NCI-H1436 (cell line): ENCODE measurements around the gene TMIE.

Experiments used
- DNase-seq: peaks from one replicate; lab custom pipeline; 2025; lab: John Stamatoyannopoulos, UW

Gene TMIE, protein sequence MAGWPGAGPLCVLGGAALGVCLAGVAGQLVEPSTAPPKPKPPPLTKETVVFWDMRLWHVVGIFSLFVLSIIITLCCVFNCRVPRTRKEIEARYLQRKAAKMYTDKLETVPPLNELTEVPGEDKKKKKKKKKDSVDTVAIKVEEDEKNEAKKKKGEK

DNA sequence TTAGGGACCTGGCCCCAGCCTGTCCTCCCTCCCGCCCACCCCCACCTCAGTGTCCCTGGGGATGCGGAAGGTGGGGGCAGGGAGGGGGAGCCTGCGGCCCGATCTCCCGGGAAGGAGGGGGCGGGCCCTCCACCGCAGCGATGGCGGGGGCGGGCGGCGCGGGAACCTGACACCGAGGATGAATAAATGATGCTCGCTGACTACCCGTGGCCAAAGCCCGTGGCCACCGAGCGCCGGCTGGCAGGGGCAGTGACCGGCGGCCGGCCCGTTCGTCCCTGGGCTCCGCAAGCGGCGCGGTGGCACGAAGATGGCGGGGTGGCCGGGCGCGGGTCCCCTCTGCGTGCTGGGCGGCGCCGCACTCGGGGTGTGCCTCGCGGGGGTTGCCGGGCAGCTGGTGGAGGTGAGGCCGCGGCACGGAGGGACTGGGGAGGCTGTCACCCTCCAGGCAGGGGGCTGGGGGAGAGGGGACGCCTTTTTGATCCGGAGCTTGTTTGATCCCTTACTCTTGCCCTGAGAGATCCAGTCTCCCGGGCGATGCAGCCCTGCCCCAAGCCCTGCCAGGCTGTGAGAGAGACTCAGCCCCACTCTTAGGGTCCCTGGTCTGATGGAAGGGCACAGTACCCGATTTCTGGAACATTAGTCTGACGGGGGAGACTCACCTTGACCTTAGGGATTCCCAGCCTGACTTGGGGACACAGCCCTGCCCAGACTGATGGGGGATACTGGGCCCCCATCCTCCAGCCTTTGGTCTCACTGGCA, at the start of gene TMIE:
Gene TMIE (plus strand): TSS at position 212 of the 759 bp plus-strand sequence. CDS start 96 bp downstream, at position 308.
- DNase-seq, result no peak

DNA sequence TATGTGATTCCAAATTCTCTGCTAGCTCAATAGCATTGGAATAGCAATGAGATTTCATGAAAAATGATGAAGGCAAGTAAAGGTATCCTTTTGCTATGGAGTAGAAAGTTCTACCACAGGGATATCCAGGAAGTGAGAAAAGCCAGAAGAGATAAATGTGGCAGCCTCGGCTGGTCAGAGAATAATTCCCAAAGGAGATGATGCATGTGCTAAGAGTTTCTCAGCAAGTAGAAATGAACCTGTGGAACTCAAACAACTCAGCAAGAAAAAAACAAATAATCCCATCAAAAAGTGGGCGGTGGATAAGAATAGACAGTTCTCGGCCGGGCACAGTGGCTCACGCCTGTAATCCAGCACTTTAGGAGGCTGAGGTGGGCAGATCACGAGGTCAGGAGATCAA, 45.9 kb upstream of the TMIE start:
- no peak for DNase-seq

DNA sequence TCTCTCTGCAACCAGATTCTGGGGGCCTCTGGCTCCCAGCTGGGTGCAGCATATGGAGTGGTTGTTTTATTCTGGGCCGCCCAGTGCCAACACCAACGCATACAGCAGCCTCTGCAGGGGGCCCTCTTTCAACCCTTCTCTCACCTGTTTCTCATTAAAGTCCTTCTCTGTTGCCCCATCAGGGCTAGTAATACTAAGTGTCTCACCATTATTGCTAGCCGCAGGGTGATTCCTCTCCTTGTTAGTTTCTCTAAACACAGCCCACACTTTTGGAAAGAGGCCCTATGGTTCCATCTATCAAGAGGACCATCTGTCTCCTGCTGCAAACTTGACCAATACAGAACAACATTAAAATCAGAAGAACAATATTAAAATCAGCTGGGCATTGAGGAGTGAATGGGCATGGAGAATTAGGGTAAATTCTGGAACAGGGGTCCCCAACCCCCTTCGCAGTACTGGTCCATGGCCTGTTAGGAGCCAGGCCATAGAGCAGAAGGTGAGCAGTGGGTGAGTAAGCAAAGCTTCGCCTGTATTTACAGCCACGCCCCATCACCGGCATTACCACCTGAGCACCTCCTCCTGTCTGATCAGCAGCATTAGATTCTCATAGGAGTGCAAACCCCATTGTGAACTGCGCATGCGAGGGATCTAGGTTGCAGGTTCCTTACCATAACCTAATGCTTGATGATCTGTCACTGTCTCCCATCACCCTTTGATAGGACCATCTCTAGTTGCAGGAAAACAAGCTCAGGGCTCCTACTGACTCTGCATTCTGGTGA, 44.2 kb upstream of the TMIE start:
- no peak for DNase-seq

DNA sequence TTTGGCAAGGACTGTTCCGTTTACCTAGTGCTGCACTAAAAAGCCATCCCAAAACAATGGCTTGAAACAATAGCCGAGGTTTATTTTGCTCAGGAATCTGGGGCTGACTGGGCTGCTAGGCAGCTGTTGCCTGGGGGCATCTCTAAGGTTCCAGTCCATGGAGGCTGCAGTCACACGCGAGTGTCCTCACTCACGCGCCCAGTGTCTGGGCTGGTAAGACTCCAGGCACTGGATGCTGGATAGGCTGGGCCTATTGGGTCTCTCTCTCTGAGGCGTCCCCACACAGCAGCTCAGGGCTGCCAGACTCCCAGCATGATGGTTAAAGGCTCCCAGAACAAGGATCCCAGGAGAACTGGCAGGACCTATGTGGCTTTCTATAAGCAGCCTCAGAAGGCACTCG, 41.9 kb upstream of the TMIE start:
- DNase-seq, result no peak

DNA sequence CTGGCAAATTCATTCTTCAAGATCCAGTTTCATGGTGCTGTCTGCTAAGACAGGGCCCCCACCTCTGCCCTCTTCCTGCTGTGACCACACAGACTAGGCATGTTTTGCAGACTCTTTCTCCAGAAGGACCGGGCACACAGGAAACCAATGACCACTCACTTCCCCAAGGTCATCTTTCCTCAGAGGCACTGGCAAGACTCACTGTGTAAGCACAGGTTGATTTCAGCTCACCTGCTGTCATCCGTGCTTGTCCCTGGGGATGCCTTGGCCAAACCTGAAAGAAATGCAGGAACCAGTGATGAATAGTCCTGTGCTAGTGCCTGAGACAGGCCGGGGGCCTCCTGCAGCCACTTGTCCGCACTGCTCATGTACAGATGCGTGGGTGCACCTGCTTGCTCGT, 41.2 kb upstream of the TMIE start:
- DNase-seq, result no peak

DNA sequence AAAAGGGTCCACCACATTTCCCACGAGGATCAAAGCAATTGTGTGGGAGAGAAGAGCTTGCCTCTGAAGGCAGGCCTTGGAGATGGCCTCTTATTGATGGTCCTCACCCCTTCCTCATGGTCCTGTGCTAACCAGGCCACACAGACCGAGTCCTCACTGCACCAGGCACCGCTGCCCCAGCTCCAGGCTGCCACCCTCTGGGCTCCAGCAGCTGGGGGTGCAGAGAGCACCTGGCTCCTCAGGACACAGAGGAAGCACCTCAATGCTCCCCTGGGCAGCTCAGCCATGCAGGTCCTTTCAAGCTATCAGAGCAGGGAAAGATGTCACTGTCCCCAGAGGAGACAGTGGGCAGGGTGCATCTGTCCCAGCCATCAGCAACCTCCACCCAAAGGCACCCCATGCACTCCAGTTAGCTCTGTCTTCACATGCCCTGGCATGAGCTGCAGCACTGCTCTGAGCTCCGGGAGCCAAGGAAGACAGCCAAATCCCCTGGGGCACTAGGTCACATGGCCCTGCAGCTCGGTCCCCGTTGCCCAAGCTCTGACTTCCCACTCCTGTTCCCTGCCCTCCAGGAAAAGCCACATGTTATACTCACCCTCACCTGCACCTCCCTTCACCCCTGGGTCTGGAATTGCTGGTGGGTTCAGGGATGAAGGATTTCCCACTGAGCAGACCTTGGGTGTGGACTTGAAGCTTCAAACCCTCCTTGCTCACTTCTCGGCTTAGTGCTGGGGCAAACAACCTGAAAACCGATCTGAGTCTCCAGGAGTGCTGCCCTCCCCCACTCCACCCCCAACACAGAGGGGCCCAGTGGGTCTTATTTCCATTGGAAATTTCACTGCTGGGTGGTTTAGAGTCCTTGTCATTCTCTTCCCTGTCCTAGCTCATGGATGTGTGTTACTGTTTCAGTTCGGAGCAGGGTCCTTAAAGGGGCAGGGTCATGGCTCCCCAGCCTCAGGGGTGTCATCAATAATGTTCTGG, 40.4 kb upstream of the TMIE start:
- no peak for DNase-seq

DNA sequence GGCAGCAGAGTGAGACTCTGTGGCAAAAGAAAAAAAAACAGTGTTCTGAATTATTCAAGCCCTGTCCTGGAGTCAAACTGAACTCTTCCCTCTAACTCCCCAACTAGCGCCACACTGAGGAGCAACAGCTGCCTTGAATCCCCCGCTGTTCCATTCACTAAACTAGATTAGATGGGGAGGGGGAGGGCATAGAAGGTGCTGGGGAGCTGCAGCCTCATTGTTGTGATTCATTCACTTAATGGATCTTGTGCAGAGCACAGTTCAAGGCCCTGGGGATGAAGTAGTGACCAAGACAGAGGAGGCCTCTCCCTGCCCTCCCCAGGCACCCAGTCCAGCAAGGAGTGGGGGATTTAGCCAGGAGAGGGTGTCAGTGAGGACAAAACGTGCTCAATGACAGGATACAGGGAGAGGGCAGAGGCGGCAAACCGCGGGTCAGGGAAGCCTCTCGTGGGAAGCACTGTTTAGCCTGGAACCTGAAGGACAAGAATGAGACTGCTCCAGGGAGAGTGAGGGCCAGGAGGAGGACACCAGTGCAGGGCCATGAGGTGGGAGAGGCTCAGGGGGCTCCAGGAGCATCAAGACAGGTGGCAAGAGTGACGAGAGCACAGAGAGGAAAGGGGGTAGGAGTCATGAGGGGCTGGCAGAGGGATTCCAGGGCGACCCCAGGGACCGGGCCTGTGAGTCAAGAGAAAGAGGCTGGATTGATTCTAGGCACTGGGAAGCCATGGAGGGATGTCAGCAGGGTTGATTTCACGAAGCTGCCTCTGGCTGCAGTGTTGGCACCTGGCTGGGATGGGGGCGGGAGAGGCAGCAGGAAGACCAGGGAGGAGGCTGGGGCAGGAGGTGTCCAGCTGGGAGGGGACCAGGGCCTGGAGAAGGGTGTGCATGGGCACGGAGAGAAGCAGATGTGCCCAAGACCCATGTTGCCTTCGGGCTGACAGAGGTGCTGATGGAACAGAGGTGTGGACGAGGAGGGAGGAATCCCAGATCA, 39.1 kb upstream of the TMIE start:
- no peak for DNase-seq

DNA sequence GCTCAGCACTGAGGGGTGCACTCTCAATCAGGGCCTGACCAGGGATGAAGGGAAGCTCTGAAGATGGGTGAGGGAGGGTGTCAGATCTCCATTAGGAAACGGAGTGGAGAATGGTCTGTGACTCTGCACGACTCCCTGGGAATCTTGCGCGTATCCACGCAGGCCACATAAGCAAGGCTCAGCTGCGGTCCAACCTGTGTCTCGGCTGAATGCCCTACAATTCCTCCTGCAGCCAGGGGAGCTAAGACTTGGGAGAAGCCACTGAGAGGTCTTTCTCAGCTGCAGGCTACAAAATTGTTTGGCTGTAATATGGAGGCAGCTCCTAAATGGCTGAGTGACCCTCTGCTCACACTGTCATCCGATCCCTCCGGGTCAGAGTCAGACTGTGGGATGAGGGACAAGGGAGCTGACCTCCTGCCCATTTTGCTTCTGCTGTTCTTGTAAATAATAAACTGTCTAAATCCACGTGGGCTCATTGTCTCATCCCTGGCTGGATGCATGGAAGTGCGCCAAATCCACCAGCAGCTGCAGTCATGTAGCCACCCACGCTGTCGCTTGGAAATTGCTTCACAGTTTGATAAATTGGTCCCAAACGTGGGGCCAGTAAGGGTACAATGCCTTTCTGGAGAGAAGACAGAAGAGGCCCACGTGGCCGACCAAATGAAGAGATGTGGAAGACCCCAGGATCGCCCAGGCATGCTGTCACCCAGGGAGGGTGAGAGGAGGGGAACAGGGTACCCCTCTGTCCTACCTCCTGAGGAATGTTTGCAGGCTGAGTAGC, 38.2 kb upstream of the TMIE start:
- no peak for DNase-seq

DNA sequence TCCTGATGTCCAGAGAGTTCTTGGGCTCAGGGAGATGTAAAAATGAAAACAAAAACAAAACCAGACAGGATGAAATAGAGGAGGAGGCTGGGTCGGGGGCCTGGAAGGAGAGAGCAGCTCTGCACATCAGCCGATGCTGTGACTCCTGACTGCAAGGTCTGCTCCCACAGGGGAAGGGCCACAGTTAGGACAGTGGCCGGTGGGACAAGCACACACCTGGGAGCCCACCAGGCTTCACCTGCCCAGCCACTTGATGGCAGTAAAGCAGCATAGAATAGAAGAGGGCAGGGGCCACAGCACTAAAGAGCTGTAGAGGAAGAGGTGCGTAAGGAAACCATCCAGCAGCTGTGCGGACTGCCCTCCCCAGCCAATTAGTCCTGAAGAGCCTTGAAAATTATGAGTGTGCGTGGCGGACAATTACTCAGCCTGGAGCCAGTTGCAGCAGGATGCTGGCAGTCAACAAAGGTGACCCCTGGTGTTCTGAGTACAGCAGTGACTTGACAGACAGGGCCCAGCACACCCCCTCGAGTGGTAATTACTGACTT, 37.5 kb upstream of the TMIE start:
- no peak for DNase-seq

DNA sequence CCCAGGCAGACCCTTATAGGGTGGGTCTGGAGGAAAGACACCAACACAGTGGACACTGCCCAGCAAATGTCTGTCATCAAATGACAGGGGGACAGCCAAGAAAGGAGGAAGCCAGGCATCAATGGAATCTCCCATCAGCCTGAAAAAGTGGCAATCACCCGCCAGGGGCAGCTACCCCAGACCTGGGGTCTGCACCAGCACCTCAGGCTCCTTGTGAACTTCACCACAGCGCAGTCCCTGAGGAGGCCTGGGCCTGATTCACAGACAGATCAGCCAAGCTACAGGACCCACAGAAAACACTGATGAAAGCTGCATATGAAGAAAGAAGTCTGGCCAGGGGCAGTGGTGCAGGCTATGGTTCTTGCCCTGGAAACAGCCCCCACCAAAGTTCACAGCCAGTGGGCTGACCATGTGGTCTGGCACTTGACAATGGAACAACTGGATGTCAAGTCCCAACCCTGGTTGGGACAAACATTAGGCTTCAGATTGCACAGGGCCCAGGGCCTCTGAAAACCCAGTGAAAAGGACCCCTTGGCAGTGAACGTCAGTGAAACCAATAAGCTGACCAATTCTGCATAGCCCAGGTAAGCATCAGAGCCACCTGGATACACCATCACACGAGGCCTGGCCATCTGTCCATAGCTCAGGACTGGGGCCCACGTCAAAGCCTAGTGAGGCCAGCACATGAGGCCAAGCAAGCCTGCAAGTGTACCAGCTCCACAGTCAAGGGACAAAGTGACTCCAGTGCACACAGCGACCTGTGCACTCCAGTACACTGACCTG, 36.8 kb upstream of the TMIE start:
- DNase-seq, result no peak

DNA sequence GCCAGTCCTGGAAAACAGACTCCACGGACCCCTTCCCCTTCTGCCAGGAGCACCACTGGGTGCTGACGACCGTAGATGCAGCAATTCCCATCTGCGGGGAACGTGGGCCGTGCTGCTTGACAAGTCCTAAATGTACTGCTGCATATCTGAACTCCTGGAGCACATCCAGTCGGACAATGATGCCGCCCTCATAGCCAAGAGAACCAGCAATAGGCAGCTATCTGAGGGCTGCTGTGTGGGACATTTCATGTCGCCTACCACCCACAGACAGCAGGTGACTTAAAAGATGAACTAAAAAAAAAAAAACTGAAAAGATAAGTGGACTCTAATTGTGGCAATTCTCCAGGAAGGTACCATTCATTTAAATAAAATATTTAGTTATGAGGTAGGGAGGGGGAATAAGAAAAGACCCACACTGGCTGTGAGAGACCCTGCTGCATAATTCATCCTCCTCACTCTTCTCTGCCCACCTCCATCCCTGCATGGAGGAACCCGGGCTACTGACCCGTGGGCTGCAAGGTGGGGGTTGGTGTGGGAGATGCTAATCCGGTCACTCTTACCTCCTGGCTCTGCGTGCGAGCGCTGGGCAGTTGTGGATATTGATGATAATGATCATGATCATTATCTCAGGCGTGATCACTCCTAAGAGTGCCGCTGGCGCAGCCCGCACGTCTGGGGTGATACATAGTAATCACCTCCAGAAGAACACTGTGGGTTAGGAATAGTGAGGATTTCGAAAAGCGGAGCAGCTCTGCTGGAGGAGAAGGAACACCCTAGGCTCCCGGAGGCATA, 36.0 kb upstream of the TMIE start:
- DNase-seq, result no peak

DNA sequence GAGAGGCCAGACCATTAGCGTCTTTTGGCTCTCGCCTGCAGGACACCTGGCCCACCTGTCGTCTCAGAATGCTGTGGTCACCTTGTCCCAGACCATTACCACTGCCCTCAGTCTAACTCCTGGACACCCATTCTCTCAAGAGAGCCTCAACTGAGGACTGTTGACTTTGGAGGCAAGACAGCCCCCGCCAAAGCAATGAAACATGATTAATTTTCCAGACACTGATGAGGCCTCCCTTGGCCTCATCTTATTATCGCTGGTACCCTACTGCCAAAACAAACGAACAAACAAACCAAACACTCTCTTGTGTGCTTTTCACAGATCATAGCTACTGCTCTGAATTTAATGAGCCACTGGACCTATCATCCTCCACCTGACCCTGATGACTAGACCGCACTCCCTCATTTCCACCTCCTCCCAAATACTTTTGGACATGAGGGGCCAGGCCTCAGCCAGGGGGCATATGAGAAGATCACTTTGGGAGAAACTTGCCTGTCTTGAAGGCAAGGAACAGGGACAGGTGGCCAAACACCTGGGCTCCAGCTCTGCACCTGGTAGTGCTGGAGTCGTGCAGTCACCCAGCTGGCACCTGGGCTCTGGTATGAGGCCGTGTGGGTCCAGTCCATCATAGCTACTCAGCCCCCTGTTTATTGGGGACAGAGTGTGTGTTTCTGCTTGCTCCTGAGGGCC, 35.3 kb upstream of the TMIE start:
- DNase-seq, result no peak

DNA sequence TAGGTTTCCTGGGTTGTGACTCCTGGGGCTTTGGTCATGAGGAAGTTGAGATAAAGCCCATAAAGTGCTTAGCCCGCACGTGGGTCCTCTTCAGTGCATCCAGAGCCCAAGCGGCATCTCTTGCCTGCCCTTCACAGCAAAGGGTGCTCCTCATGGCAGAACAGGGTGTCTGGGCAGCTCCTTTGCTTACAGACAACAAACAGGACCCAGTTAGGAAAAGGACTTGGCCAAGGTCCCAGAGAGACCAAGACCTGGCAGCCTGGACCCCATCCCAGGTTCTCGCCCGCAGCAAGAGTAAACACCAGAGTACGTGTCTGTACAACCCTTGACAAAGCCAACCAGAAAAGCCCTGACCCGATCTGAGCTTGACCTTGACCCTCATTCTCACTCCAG, 34.7 kb upstream of the TMIE start:
- no peak for DNase-seq

DNA sequence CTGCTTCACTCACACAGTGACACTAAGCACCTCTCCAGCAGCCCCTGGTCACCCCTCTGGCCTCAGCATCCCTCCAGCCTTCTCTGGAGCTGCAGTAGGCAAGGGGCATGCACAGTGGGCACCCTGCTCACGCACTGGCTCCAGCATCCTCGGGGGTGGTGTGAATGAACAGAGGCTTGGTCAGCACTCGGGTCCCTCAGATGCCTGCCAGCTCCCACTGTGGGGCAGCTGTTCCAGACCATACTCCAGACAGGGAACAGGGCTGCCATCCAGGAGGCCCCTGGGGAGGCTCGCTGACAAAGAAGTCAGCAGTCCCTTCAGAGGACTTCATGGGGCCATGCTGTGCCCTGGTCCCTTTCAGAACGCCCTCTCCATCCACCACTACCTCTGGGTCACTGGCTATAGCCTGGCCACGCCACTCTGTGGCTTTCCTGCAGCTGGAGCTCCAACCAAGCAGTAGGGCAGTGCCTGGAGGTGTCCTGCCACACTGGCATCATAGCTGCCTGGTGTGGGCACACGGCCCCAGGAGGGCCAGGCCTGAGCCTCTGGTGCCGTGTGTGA, 34.1 kb upstream of the TMIE start:
- DNase-seq, result no peak

DNA sequence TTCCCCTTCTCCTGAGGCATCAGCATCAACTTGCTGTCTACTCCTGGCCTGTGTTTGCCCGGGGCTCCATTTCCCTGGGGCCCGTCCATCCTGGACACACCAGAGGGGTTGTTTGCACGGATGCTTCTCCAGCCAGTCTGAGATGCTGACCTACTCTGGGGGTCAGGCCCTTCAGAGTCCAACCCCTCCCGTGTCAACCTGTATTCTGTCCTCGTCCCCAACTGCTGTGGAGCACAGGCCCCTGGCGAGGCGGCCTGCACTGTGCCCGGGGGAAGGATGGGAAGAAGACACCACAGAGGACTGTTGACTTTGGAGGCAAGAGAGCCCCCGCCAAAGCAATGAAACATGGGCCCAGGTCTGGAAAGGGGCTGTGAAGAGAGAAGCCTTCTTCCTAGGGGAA, 33.5 kb upstream of the TMIE start:
- no peak for DNase-seq

DNA sequence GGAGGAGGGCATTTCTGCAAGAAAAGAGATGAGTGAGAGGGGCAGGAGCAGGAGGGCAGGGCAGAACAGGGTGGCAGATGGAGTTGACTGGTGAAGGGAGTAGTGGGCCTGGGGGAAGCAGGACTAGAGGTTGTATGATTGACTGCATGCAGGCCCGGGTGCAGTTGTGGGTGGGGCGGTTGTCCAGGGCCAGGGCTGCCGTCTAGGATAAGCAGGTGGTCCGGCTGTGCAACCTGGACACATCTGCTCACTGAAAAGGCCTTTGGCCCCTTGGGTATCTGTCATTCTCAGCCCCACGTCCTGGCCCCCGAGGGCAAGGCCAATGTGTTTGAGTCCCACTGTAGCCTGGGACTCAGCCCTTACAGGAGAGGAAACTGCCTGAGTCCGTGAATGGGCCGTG, 33.1 kb upstream of the TMIE start:
- DNase-seq, result no peak

DNA sequence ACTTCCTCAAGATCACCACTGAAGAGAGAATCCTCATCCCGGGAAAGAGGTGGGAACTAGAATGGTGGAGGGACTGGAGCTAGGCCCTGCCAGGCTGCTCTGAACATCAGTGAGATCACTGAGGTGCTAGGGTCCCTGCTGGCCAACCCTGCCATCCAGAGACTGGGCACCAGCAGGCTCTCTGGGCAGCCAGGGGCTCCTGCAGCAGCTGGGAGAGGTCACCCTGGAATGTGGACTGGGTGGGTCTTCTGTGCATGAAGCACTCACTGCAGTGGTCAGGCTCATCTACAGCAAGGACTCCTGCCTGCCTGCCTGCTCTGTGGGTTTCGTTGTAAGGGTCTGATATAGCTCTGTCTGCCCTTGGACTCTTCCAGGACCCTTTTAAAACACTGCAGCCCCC, 32.6 kb upstream of the TMIE start:
- no peak for DNase-seq
